HepG2 (cell line): ENCODE results near the gene PPARA. TPM values are rescaled to one million over a fixed set of nuclear protein-coding genes. Genes with fewer than 3 reads are reported as not detected.

Experiments used
- ATM ChIP-seq: fragments of 450-650 bp; IDR thresholded peaks from 2 replicates; pipeline ENCODE4 v1.7.1; 2017; ENCODE audit warnings: mild to moderate bottlenecking, borderline replicate concordance
- CBX2 ChIP-seq, 2 experiments: fragments of 200-600 bp in 1 of 2; sonication (generic); formaldehyde crosslinking in 1 of 2; IDR thresholded peaks; 2 replicates each; pipeline versions ENCODE4 v1.7.0 to v1.8.1; 2018 to 2022; ENCODE audit warnings: low read depth in 2 of 2, low read length in 1 of 2, mild to moderate bottlenecking in 1 of 2, missing genetic modification reagents in 1 of 2
- DMAP1 ChIP-seq: IDR thresholded peaks from 2 replicates; pipeline ENCODE4 v1.6.1; 2016
- ETS1 ChIP-seq: sonication (generic); formaldehyde crosslinking; IDR thresholded peaks from 2 replicates; pipeline ENCODE4 v1.4.0; 2020; ENCODE audit warnings: missing genetic modification reagents
- FOSL2 ChIP-seq: sonication (generic); formaldehyde crosslinking; IDR thresholded peaks from 2 replicates; pipeline ENCODE4 v1.4.0; 2020; ENCODE audit warnings: missing genetic modification reagents
- FOXK2 ChIP-seq: fragments of 450-650 bp; IDR thresholded peaks from 2 replicates; pipeline ENCODE4 v1.6.1; 2016
- GPBP1L1 ChIP-seq: sonication (generic); formaldehyde crosslinking; IDR thresholded peaks from 2 replicates; pipeline ENCODE4 v1.5.0; 2020; ENCODE audit warnings: mild to moderate bottlenecking, missing genetic modification reagents
- ISX ChIP-seq: sonication (generic); formaldehyde crosslinking; conservative IDR thresholded peaks from 2 replicates; pipeline ENCODE4 v1.5.0; 2020; ENCODE audit warnings: missing genetic modification reagents
- KMT2A ChIP-seq: sonication (generic); formaldehyde crosslinking; IDR thresholded peaks from 2 replicates; pipeline ENCODE4 v1.4.0; 2020; ENCODE audit warnings: missing genetic modification reagents
- MLLT10 ChIP-seq: sonication (generic); formaldehyde crosslinking; IDR thresholded peaks from 2 replicates; pipeline ENCODE4 v1.4.0; 2020; ENCODE audit warnings: missing genetic modification reagents
- NFYB ChIP-seq: sonication (generic); formaldehyde crosslinking; IDR thresholded peaks from 2 replicates; pipeline ENCODE4 v1.4.0; 2020; ENCODE audit warnings: missing genetic modification reagents
- NKX3-1 ChIP-seq: sonication (generic); formaldehyde crosslinking; IDR thresholded peaks from 2 replicates; pipeline ENCODE4 v1.5.0; 2020; ENCODE audit warnings: missing genetic modification reagents
- U2AF1 ChIP-seq: fragments of 200-400 bp; formaldehyde crosslinking; optimal IDR thresholded peaks from 2 replicates; pipeline ENCODE3; 2017; ENCODE audit warnings: mild to moderate bottlenecking, low read depth, low read length
- ZNF10 ChIP-seq: sonication (generic); formaldehyde crosslinking; IDR thresholded peaks from 2 replicates; pipeline ENCODE4 v1.4.0; 2020; ENCODE audit warnings: mild to moderate bottlenecking, low read depth, missing genetic modification reagents, borderline replicate concordance
- ZNF225 ChIP-seq: sonication (generic); formaldehyde crosslinking; IDR thresholded peaks from 2 replicates; pipeline ENCODE4 v1.4.0; 2020; ENCODE audit warnings: mild to moderate bottlenecking, missing genetic modification reagents
- ZNF383 ChIP-seq: sonication (generic); formaldehyde crosslinking; IDR thresholded peaks from 2 replicates; pipeline ENCODE4 v1.4.0; 2020; ENCODE audit warnings: missing genetic modification reagents, mild to moderate bottlenecking, borderline replicate concordance
- polyA plus RNA-seq, 8 experiments: library from polyadenylated mRNA; depleted of rRNA in 3 of 8; stranded (reverse) in 7 of 8; unstranded in 1 of 8; fragments of >200 nt; fragmentation: Illumina TruSeq in 4 of 8; extraction: Trizol in 4 of 8; gene quantifications; 2 replicates each; pipeline versions ENCODE4 v1.2.1 to v1.2.3, GENCODE V29; 2011 to 2016; ENCODE audit warnings: low read depth in 4 of 8, missing spikeins in 1 of 8, mixed read lengths in 1 of 8; ENCODE audit not compliant: insufficient read depth in 1 of 8
- total RNA-seq, 5 experiments: library from RNA; depleted of rRNA; stranded (reverse); fragments of >200 nt; fragmentation: Illumina TruSeq; extraction: Trizol; gene quantifications; 2 replicates each; pipeline ENCODE4 v1.2.3, GENCODE V29; 2016; ENCODE audit warnings: low read depth in 1 of 5
- TF ChIP-seq, protein P1 (sequence below): sonication (generic); formaldehyde crosslinking; IDR thresholded peaks from 2 replicates; pipeline ENCODE4 v1.4.0; 2020; ENCODE audit warnings: missing genetic modification reagents
- TF ChIP-seq, protein P2 (sequence below): sonication (generic); IDR thresholded peaks from 2 replicates; pipeline ENCODE4 v1.6.1; 2016; ENCODE audit warnings: low read depth, borderline replicate concordance
- TF ChIP-seq, protein P3 (sequence below): sonication (generic); formaldehyde crosslinking; IDR thresholded peaks from 2 replicates; pipeline ENCODE4 v1.5.1; 2020; ENCODE audit warnings: missing genetic modification reagents, mild to moderate bottlenecking, borderline replicate concordance
- TF ChIP-seq, protein P4 (sequence below): sonication (generic); formaldehyde crosslinking; conservative IDR thresholded peaks from 2 replicates; pipeline ENCODE4 v1.4.0; 2020; ENCODE audit warnings: missing genetic modification reagents

Gene PPARA
- total and polyA plus RNA-seq, 2 of the 13 experiments (the other 11 are each of a cell fraction or from before 2014, with no cell fraction given): 18.2 to 24.7 TPM

DNA sequence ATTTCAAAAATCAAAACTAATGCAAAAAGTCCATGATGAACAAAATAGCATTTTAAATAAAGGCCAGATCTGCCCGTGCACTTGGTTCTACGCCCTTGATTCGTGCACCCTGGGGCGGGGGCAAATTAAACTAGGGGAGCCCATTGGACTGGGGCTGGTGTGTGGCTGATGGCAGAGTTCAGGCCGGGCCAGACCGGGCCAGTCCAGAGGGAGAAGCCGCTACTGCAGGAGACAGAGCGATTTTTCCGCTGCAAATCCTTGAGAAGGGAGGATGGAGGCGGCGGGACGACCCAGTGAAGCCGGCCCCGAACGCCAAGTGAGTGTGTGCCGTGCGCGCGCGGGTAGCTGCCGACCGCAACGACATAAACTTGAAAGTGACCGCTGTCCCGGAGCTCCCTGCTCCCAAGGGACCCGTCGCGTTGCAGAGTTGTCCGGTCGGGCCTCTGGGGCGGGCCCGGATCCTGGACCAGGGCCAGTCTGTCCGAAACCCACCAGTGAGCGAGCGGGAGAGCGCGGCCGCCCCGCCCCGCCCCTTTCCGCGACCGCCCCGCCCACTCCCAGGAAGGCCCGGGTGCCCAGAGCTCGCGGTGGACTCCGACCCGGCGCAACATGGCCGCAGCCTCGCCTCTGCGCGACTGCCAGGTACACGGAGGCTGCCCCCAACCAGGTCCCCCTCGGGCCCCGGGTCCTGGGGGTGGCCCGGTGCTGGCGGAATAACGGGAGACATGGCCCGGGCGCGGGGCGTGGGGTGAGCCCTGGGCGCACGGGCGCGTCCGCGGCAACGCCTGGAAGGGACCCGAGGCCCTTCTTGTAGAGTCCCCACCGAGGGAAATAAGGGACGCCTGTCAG, 117.3 kb downstream of the PPARA start, which contains the start of gene TTC38 (continued):
- TF ChIP-seq FOSL2 (CRISPR knock-in tag): peak; percentile 39; the same call in 1 of the 2 replicates
- TF ChIP-seq FOXK2: no peak
- peak; percentile 54 for TF ChIP-seq NFYB
- TF ChIP-seq GPBP1L1 (CRISPR knock-in tag): no peak
- TF ChIP-seq ETS1 (CRISPR knock-in tag): no peak
- no peak for TF ChIP-seq MLLT10 (CRISPR knock-in tag)
- no peak for TF ChIP-seq ZNF383 (CRISPR knock-in tag)
- TF ChIP-seq U2AF1: peak; percentile 76
- TF ChIP-seq, protein P1, sequence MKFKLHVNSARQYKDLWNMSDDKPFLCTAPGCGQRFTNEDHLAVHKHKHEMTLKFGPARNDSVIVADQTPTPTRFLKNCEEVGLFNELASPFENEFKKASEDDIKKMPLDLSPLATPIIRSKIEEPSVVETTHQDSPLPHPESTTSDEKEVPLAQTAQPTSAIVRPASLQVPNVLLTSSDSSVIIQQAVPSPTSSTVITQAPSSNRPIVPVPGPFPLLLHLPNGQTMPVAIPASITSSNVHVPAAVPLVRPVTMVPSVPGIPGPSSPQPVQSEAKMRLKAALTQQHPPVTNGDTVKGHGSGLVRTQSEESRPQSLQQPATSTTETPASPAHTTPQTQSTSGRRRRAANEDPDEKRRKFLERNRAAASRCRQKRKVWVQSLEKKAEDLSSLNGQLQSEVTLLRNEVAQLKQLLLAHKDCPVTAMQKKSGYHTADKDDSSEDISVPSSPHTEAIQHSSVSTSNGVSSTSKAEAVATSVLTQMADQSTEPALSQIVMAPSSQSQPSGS (CRISPR knock-in tag): no peak
- no peak for TF ChIP-seq ZNF10
- TF ChIP-seq, protein P2, sequence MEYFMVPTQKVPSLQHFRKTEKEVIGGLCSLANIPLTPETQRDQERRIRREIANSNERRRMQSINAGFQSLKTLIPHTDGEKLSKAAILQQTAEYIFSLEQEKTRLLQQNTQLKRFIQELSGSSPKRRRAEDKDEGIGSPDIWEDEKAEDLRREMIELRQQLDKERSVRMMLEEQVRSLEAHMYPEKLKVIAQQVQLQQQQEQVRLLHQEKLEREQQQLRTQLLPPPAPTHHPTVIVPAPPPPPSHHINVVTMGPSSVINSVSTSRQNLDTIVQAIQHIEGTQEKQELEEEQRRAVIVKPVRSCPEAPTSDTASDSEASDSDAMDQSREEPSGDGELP: no peak; the same call in 1 of the 2 replicates
- TF ChIP-seq ZNF225 (CRISPR knock-in tag): no peak
- no peak for TF ChIP-seq ISX (CRISPR knock-in tag)
- TF ChIP-seq ATM: no peak
- TF ChIP-seq, protein P3, sequence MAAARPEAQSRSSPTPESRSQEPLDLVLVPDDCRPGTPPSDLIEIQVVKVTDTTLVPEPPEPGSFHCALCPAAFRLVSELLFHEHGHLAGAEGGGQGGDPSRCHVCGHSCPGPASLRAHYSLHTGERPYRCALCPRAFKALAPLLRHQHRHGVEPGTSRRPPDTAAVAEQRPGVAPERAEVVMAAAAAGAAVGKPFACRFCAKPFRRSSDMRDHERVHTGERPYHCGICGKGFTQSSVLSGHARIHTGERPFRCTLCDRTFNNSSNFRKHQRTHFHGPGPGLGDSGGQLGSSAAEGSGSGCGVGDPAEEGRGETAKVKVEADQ (CRISPR knock-in tag): peak; percentile 53; the same call in 1 of the 2 replicates
- TF ChIP-seq, protein P4, sequence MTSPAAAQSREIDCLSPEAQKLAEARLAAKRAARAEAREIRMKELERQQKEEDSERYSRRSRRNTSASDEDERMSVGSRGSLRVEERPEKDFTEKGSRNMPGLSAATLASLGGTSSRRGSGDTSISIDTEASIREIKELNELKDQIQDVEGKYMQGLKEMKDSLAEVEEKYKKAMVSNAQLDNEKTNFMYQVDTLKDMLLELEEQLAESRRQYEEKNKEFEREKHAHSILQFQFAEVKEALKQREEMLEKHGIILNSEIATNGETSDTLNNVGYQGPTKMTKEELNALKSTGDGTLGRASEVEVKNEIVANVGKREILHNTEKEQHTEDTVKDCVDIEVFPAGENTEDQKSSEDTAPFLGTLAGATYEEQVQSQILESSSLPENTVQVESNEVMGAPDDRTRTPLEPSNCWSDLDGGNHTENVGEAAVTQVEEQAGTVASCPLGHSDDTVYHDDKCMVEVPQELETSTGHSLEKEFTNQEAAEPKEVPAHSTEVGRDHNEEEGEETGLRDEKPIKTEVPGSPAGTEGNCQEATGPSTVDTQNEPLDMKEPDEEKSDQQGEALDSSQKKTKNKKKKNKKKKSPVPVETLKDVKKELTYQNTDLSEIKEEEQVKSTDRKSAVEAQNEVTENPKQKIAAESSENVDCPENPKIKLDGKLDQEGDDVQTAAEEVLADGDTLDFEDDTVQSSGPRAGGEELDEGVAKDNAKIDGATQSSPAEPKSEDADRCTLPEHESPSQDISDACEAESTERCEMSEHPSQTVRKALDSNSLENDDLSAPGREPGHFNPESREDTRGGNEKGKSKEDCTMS (CRISPR knock-in tag): no peak
- peak; percentile 68 for TF ChIP-seq DMAP1
- no peak for TF ChIP-seq NKX3-1 (CRISPR knock-in tag)
- peak; percentile 74 for TF ChIP-seq KMT2A (CRISPR knock-in tag)
- no peak for TF ChIP-seq CBX2 (IDR thresholded peaks at IDR 0.05; ENCODE audit: low read depth, low read length)
- no peak for TF ChIP-seq CBX2 (CRISPR knock-in tag; IDR thresholded peaks at IDR 0.05; ENCODE audit: low read depth)
